H9 (cell line): ENCODE results near the gene CLEC14A. TPM values are rescaled to one million over a fixed set of nuclear protein-coding genes. Genes with fewer than 3 reads are reported as not detected.

Experiments used
- DNase-seq: peaks from one replicate; pipeline ENCODE4 v3.0.0-alpha.2; 2017
- H2AFZ ChIP-seq: one replicate; pipeline ENCODE4 v1.6.1; 2013; ENCODE audit warnings: mild to moderate bottlenecking, low read length, control low read depth, moderate library complexity
- H2AK5ac ChIP-seq: 2 replicates; pipeline ENCODE4 v1.6.1; 2013; ENCODE audit warnings: low read length, control low read depth, mixed read lengths; ENCODE audit not compliant: insufficient read length
- H2BK120ac ChIP-seq: one replicate; pipeline ENCODE4 v1.6.1; 2013; ENCODE audit warnings: low read depth, mild to moderate bottlenecking, low read length, control low read depth, inconsistent platforms; ENCODE audit not compliant: poor library complexity, severe bottlenecking
- H2BK12ac ChIP-seq: 2 replicates; pipeline ENCODE4 v1.6.1; 2013; ENCODE audit warnings: low read length, control low read depth, mixed read lengths, low read depth; ENCODE audit not compliant: insufficient read length
- H2BK15ac ChIP-seq: 2 replicates; pipeline ENCODE4 v1.6.1; 2013; ENCODE audit warnings: low read depth, low read length, control low read depth
- H2BK20ac ChIP-seq: one replicate; pipeline ENCODE4 v1.6.1; 2013; ENCODE audit warnings: low read depth, mild to moderate bottlenecking, low read length, control low read depth, inconsistent platforms; ENCODE audit not compliant: poor library complexity, severe bottlenecking
- H2BK5ac ChIP-seq: 2 replicates; pipeline ENCODE4 v1.6.1; 2013; ENCODE audit warnings: low read length, control low read depth, mixed read lengths; ENCODE audit not compliant: insufficient read length
- H3K14ac ChIP-seq: 2 replicates; pipeline ENCODE4 v1.6.1; 2013; ENCODE audit warnings: low read length, control low read depth; ENCODE audit not compliant: insufficient read depth
- H3K18ac ChIP-seq: 2 replicates; pipeline ENCODE4 v1.6.1; 2013; ENCODE audit warnings: low read depth, mild to moderate bottlenecking, mixed read lengths, low read length, control low read depth; ENCODE audit not compliant: insufficient read length
- H3K23ac ChIP-seq: 2 replicates; pipeline ENCODE4 v1.6.1; 2013; ENCODE audit warnings: low read length, control low read depth, mixed read lengths, low read depth; ENCODE audit not compliant: insufficient read length
- H3K23me2 ChIP-seq: 2 replicates; pipeline ENCODE4 v1.6.1; 2013; ENCODE audit warnings: low read depth, mild to moderate bottlenecking, mixed read lengths, low read length, control low read depth; ENCODE audit not compliant: insufficient read length, poor library complexity, severe bottlenecking
- H3K27ac ChIP-seq: 2 replicates; pipeline ENCODE4 v1.5.1; 2013; ENCODE audit warnings: low read length, control low read depth, mixed read lengths, low read depth; ENCODE audit not compliant: insufficient read length
- H3K27me3 ChIP-seq: 2 replicates; pipeline ENCODE4 v1.6.1; 2013; ENCODE audit warnings: low read length, control low read depth, inconsistent platforms; ENCODE audit not compliant: insufficient read depth
- H3K4ac ChIP-seq: 2 replicates; pipeline ENCODE4 v1.6.1; 2013; ENCODE audit warnings: low read depth, mild to moderate bottlenecking, control low read depth, inconsistent platforms, low read length, moderate library complexity
- H3K4me1 ChIP-seq: 2 replicates; pipeline ENCODE4 v1.6.1; 2013; ENCODE audit warnings: low read length, control low read depth, inconsistent platforms; ENCODE audit not compliant: insufficient read depth
- H3K4me2 ChIP-seq: 2 replicates; pipeline ENCODE4 v1.6.1; 2013; ENCODE audit warnings: low read length, control low read depth, mixed read lengths; ENCODE audit not compliant: insufficient read length, insufficient read depth
- H3K56ac ChIP-seq: 2 replicates; pipeline ENCODE4 v1.6.1; 2013; ENCODE audit warnings: low read depth, mild to moderate bottlenecking, mixed read lengths, low read length, control low read depth; ENCODE audit not compliant: insufficient read length
- H3K79me1 ChIP-seq: 2 replicates; pipeline ENCODE4 v1.6.1; 2013; ENCODE audit warnings: low read depth, mild to moderate bottlenecking, moderate library complexity, low read length, control low read depth, inconsistent platforms; ENCODE audit not compliant: insufficient read depth, poor library complexity, severe bottlenecking
- H3K79me2 ChIP-seq: 2 replicates; pipeline ENCODE4 v1.6.1; 2013; ENCODE audit warnings: low read length, control low read depth, inconsistent platforms; ENCODE audit not compliant: insufficient read depth
- H3K9ac ChIP-seq: 2 replicates; pipeline ENCODE4 v1.6.1; 2013; ENCODE audit warnings: low read length, control low read depth, mixed read lengths; ENCODE audit not compliant: insufficient read length; ENCODE audit errors: extremely low read depth
- H3K9me3 ChIP-seq: one replicate; pipeline ENCODE4 v1.6.1; 2013; ENCODE audit warnings: low read depth, low read length, inconsistent platforms; ENCODE audit not compliant: control insufficient read depth
- H3T11ph ChIP-seq: one replicate; pipeline ENCODE4 v1.6.1; 2013; ENCODE audit warnings: mild to moderate bottlenecking, low read length, control low read depth, inconsistent platforms
- H4K20me1 ChIP-seq: one replicate; pipeline ENCODE4 v1.6.1; 2013; ENCODE audit not compliant: control insufficient read depth, insufficient read length, insufficient read depth
- H4K5ac ChIP-seq: 2 replicates; pipeline ENCODE4 v1.6.1; 2013; ENCODE audit warnings: low read depth, mild to moderate bottlenecking, mixed read lengths, low read length, control low read depth; ENCODE audit not compliant: insufficient read length
- H4K8ac ChIP-seq: replicated peaks from 2 replicates; pipeline ENCODE4 v1.6.1; 2013; ENCODE audit warnings: low read length, control low read depth, mixed read lengths, low read depth; ENCODE audit not compliant: insufficient read length
- H4K91ac ChIP-seq: 2 replicates; pipeline ENCODE4 v1.6.1; 2013; ENCODE audit warnings: low read depth, mild to moderate bottlenecking, moderate library complexity, mixed read lengths, low read length, control low read depth; ENCODE audit not compliant: insufficient read length
- H3K27ac Mint-ChIP-seq, 3 experiments: 2 replicates in 2 of 3; 3 replicates in 1 of 3; pipeline ENCODE4 v1.8.0; 2020 to 2021; ENCODE audit warnings: mixed read lengths in 3 of 3, mild to moderate bottlenecking in 1 of 3, moderate library complexity in 1 of 3
- H3K27me3 Mint-ChIP-seq: 2 replicates; pipeline ENCODE4 v1.8.0; 2021; ENCODE audit warnings: low read depth, mild to moderate bottlenecking, moderate library complexity, mixed read lengths
- H3K36me3 Mint-ChIP-seq, 3 experiments: 2 replicates in 2 of 3; 3 replicates in 1 of 3; pipeline ENCODE4 v1.8.0; 2020 to 2021; ENCODE audit warnings: low read depth in 3 of 3, mixed read lengths in 3 of 3; ENCODE audit not compliant: insufficient read depth in 1 of 3
- H3K4me1 Mint-ChIP-seq, 2 experiments: 2 replicates each; pipeline ENCODE4 v1.8.0; 2020; ENCODE audit warnings: mixed read lengths in 2 of 2
- H3K4me3 Mint-ChIP-seq, 2 experiments: 2 replicates in 1 of 2; 3 replicates in 1 of 2; pipeline ENCODE4 v1.8.0; 2020 to 2021; ENCODE audit warnings: mild to moderate bottlenecking in 2 of 2, mixed read lengths in 2 of 2, moderate library complexity in 1 of 2
- H3K9me3 Mint-ChIP-seq, 2 experiments: 2 replicates in 1 of 2; 3 replicates in 1 of 2; pipeline ENCODE4 v1.8.0; 2020; ENCODE audit warnings: mild to moderate bottlenecking in 2 of 2, mixed read lengths in 2 of 2, moderate library complexity in 1 of 2
- WGBS: extraction: QIAGEN DNeasy Blood & Tissue Kit; methylation state at CpG from one replicate; pipeline ENCODE4 v1.1.7; 2013; ENCODE audit warnings: missing lambda C conversion rate, low lambda C conversion rate, mixed read lengths; ENCODE audit not compliant: insufficient read length; ENCODE audit errors: extremely low coverage; 5-methylcytosine and 5-hydroxymethylcytosine counted together
- total RNA-seq: library from RNA; stranded (reverse); gene quantifications from 2 replicates; pipeline ENCODE4 v1.2.1, GENCODE V29; 2021
- TF ChIP-seq, protein P1 (sequence below): fragments of 200-600 bp; sonication (generic); conservative IDR thresholded peaks from 3 replicates; pipeline ENCODE4 v1.8.0; 2021; ENCODE audit warnings: antibody characterized with exemption, mild to moderate bottlenecking

Gene CLEC14A
- total RNA-seq, 1 experiment from 2014 or later, result not detected

DNA sequence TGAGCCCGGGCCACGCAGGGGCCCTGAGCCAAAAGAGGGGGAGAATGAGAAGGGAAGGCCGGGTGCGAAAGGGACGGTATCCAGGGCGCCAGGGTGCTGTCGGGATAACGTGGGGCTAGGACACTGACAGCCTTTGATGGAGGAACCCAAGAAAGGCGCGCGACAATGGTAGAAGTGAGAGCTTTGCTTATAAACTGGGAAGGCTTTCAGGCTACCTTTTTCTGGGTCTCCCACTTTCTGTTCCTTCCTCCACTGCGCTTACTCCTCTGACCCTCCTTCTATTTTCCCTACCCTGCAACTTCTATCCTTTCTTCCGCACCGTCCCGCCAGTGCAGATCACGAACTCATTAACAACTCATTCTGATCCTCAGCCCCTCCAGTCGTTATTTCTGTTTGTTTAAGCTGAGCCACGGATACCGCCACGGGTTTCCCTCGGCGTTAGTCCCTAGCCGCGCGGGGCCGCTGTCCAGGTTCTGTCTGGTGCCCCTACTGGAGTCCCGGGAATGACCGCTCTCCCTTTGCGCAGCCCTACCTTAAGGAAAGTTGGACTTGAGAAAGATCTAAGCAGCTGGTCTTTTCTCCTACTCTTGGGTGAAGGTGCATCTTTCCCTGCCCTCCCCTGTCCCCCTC lies 45.2 kb downstream of the CLEC14A start:
- Mint-ChIP-seq H3K36me3 (peaks cover 0 to 6% (median 0%) of the 10 kb centered on the region in 3 experiments; a peak in 3 of 7 replicates), H3K4me1 (peaks cover 31 to 47% of the 10 kb centered on the region in 2 experiments), H3K9me3 (peaks cover 13 to 18% of the 10 kb centered on the region in 2 experiments), H3K27ac (no peak overlapping the region), H3K27me3 (peaks cover 97% of the 10 kb centered on the region), H3K4me3 (peak overlapping the region; percentile 12 to 75)
- Histone ChIP-seq H3K79me1 (no peaks in the 10 kb centered on the region), H3T11ph (no peak overlapping the region), H3K14ac (no peak overlapping the region), H3K4me2 (peak overlapping the region; percentile 62), H2BK120ac (no peak overlapping the region), H3K23me2 (peaks cover 19% of the 10 kb centered on the region), H2BK12ac (no peak overlapping the region), H4K91ac (no peak overlapping the region), H2AK5ac (no peak overlapping the region), H3K4me1 (0 out of 2 replicates have a peak, but pooled peaks cover 2% of the 10 kb centered on the region), H2BK15ac (no peak overlapping the region), H3K56ac (no peak overlapping the region), H3K27me3 (peaks cover 65% of the 10 kb centered on the region), H3K27ac (no peak overlapping the region), H3K9ac (no peak overlapping the region), H4K20me1 (no peaks in the 10 kb centered on the region), H2BK20ac (no peak overlapping the region), H3K79me2 (no peaks in the 10 kb centered on the region), H3K23ac (no peak overlapping the region), H2AFZ (no peak overlapping the region), H2BK5ac (no peak overlapping the region), H3K9me3 (no peaks in the 10 kb centered on the region), H4K5ac (no peak overlapping the region), H4K8ac (no peak overlapping the region), H3K18ac (no peak overlapping the region), H3K4ac (no peak overlapping the region)
- TF ChIP-seq, protein P1, sequence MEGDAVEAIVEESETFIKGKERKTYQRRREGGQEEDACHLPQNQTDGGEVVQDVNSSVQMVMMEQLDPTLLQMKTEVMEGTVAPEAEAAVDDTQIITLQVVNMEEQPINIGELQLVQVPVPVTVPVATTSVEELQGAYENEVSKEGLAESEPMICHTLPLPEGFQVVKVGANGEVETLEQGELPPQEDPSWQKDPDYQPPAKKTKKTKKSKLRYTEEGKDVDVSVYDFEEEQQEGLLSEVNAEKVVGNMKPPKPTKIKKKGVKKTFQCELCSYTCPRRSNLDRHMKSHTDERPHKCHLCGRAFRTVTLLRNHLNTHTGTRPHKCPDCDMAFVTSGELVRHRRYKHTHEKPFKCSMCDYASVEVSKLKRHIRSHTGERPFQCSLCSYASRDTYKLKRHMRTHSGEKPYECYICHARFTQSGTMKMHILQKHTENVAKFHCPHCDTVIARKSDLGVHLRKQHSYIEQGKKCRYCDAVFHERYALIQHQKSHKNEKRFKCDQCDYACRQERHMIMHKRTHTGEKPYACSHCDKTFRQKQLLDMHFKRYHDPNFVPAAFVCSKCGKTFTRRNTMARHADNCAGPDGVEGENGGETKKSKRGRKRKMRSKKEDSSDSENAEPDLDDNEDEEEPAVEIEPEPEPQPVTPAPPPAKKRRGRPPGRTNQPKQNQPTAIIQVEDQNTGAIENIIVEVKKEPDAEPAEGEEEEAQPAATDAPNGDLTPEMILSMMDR, result peak; percentile 45
- DNase-seq, result no peak
- no CpG with 5 or more reads among the region's 29 CpGs for WGBS
